NCI-H146 (cell line): ENCODE results near the gene TACC2.

Experiments used
- DNase-seq: peaks from one replicate; lab custom pipeline; 2025; lab: John Stamatoyannopoulos, UW

The TACC2 gene

GRCh38 chr10:122298206-122298597 lies 309.2 kb downstream of the TACC2 start:
- DNase-seq = no peak

GRCh38 chr10:122298598-122299301 lies 309.8 kb downstream of the TACC2 start:
- DNase-seq = peak; percentile 75

- no peak for DNase-seq
These were observed 310.6 kb downstream of the TACC2 start for GRCh38 chr10:122299423-122300075.

GRCh38 chr10:122301055-122301810 lies 312.3 kb downstream of the TACC2 start:
- no peak for DNase-seq

DNA sequence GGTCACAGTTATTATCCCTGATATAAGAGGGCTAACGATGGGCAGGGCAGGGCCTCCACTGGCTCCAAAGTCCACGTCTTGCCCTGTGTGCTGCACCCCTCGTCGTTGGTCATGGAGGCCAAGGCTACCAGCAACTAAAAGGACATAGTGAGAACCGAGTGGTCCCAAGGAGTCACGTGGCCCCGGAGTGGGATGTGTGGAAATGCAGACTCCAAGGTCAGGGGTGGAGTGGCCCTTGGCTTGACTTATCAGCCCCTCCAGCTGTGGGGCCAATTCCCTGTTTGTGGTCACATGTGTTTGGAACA lies 312.8 kb downstream of the TACC2 start:
- DNase-seq = no peak

DNA sequence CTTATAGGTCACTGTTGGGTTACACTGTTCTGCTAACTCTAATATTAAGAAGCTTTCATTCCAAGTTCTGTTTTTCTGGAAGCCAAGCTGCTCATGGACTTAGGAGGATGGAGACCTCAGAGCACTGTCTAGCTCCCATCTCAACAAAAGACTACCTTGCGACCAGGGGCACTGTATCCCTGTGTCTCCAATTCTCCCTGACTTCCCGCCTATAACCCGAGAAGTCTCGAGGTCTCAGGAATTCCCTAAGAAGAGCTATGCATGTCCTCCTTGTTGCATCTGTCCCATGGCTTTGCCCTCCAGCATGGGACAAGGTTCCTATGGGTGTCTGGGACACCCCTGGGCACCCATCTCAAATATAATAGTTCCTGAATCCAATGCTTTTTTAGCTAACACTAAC lies 313.4 kb downstream of the TACC2 start:
- DNase-seq = no peak

DNA sequence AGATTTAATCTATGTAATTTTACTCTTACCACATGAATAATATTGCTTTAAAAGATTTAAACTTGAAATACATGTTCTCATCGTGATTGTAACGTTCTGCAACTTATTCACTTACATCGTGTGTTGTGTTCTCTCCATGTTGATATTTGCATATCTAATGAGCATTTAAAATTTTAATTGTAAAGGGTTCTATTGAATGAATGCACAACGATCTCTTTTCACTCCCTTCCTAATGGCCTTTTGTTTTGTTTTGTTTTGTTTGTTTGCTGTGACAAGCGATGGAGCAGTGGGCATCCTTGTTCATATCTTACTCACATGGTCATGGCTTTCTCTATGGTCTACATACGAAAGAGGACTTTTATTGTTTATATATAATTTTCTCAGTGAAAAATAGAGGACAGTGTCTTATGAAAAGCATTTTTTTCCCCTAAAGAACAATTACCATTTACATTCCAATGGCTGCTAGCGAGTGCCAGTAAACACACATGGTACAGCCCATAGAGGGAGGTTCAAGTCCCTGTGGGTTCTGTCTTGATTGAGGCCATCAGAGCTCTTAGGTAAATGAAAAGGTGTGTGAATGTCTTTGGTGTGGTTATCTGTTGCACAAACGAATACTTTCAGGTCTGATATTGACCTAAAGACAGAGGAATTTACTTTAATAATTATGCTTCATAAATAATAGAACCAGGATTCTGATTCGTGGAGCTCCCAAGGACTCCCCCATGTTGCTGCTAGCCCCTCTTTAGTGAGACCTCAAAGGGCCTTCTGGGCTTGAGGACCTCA lies 314.5 kb downstream of the TACC2 start:
- no peak for DNase-seq
